Activated CD8-positive, alpha-beta memory T cell treated with anti-CD3 and anti-CD28 coated beads for 36 hours (primary cell): ENCODE measurements around the gene SAMD13. TPM values are rescaled to one million over a fixed set of nuclear protein-coding genes. Genes with fewer than 3 reads are reported as not detected.

Experiments
- CTCF ChIA-PET: fragments of 350-600 bp; sonication (Branson Sonifier 250); formaldehyde crosslinking; loops from one replicate; lab custom pipeline; 2021; ENCODE audit warnings: antibody characterized with exemption; lab: Charles Lee
- POLR2A ChIA-PET: fragments of 350-600 bp; sonication (Branson Sonifier 250); formaldehyde crosslinking; loops from one replicate; lab custom pipeline; 2021; ENCODE audit warnings: antibody characterized with exemption; lab: Charles Lee
- total RNA-seq, 2 experiments: library from RNA; stranded (reverse); gene quantifications; one replicate each; pipeline ENCODE4 v1.2.3, GENCODE V29; 2021

SAMD13 gene
- total RNA-seq, 2 experiments from 2014 or later, result 0.59 to 0.80 TPM

- CTCF ChIA-PET, result no interaction called here
- POLR2A ChIA-PET, result no interaction called here
Observed at GRCh38 chr1:84319662-84320061, 18.2 kb downstream of the SAMD13 start.

GRCh38 chr1:84327830-84328229 is 26.3 kb downstream of the SAMD13 start:
- CTCF ChIA-PET, result no interaction called here

GRCh38 chr1:84330125-84330984 is 28.8 kb downstream of the SAMD13 start:
- ChIA-PET POLR2A (no interaction called here), CTCF (no interaction called here)

More at GRCh38 chr1:84327830-84328229, 26.3 kb downstream of the SAMD13 start:
- POLR2A ChIA-PET, result no interaction called here

- ChIA-PET CTCF (no interaction called here), POLR2A (no interaction called here)
Observed at GRCh38 chr1:84339503-84339902, 38.0 kb downstream of the SAMD13 start.

GRCh38 chr1:84344286-84344685 is 42.8 kb downstream of the SAMD13 start:
- ChIA-PET POLR2A (no interaction called here), CTCF (no interaction called here)

- CTCF ChIA-PET, result no interaction called here
- POLR2A ChIA-PET, result no interaction called here
Observed at GRCh38 chr1:84345220-84345619, 43.7 kb downstream of the SAMD13 start.

GRCh38 chr1:84347271-84347931 is 45.9 kb downstream of the SAMD13 start:
- ChIA-PET POLR2A (no interaction called here), CTCF (no interaction called here)

GRCh38 chr1:84347932-84348555 is 46.5 kb downstream of the SAMD13 start:
- ChIA-PET POLR2A (no interaction called here), CTCF (no interaction called here)

- ChIA-PET CTCF (no interaction called here), POLR2A (no interaction called here)
Observed at GRCh38 chr1:84348759-84349158, 47.3 kb downstream of the SAMD13 start.

GRCh38 chr1:84350104-84350503 is 48.6 kb downstream of the SAMD13 start:
- ChIA-PET CTCF (no interaction called here), POLR2A (no interaction called here)

GRCh38 chr1:84350550-84350949 is 49.0 kb downstream of the SAMD13 start:
- ChIA-PET POLR2A (no interaction called here), CTCF (no interaction called here)

GRCh38 chr1:84352298-84353106 is 51.0 kb downstream of the SAMD13 start:
- CTCF ChIA-PET, result no interaction called here
- POLR2A ChIA-PET, result no interaction called here

- POLR2A ChIA-PET, result no interaction called here
- CTCF ChIA-PET, result no interaction called here
Observed at GRCh38 chr1:84353695-84354094, 52.2 kb downstream of the SAMD13 start.

- ChIA-PET CTCF (no interaction called here), POLR2A (no interaction called here)
Observed at GRCh38 chr1:84355556-84355955, 54.0 kb downstream of the SAMD13 start.

GRCh38 chr1:84356881-84357280 is 55.4 kb downstream of the SAMD13 start:
- ChIA-PET POLR2A (no interaction called here), CTCF (no interaction called here)

GRCh38 chr1:84358695-84359094 is 57.2 kb downstream of the SAMD13 start:
- ChIA-PET POLR2A (no interaction called here), CTCF (no interaction called here)

- ChIA-PET CTCF (no interaction called here), POLR2A (no interaction called here)
Observed at GRCh38 chr1:84360316-84360715, 58.8 kb downstream of the SAMD13 start.

GRCh38 chr1:84361796-84362195 is 60.3 kb downstream of the SAMD13 start:
- CTCF ChIA-PET, result no interaction called here

GRCh38 chr1:84363019-84363418 is 61.5 kb downstream of the SAMD13 start:
- ChIA-PET CTCF (no interaction called here), POLR2A (no interaction called here)

More at GRCh38 chr1:84361796-84362195, 60.3 kb downstream of the SAMD13 start:
- POLR2A ChIA-PET, result no interaction called here

- ChIA-PET CTCF (no interaction called here), POLR2A (no interaction called here)
Observed at GRCh38 chr1:84363622-84364021, 62.1 kb downstream of the SAMD13 start.
